ENCODE data around the gene PTH2.

- no peak for TF ChIP-seq CTCF (IDR thresholded peaks at IDR 0.05)
- TF ChIP-seq NR1H2 (CRISPR knock-in tag; IDR thresholded peaks at IDR 0.05): no peak
- no peak for TF ChIP-seq MAX (CRISPR knock-in tag; IDR thresholded peaks at IDR 0.05)
- TF ChIP-seq FOXK1 (CRISPR knock-in tag; IDR thresholded peaks at IDR 0.05): no peak
- TF ChIP-seq GABPB1 (CRISPR knock-in tag; IDR thresholded peaks at IDR 0.05): no peak
- TF ChIP-seq CREM (CRISPR knock-in tag; IDR thresholded peaks at IDR 0.05): no peak
- TF ChIP-seq HMGXB4 (CRISPR knock-in tag; IDR thresholded peaks at IDR 0.05): no peak
- no peak for TF ChIP-seq CDX4 (CRISPR knock-in tag; IDR thresholded peaks at IDR 0.05; ENCODE audit: borderline replicate concordance)
- no peak for TF ChIP-seq ZMAT4 (CRISPR knock-in tag; IDR thresholded peaks at IDR 0.05)
- TF ChIP-seq FOXP4 (CRISPR knock-in tag; IDR thresholded peaks at IDR 0.05): no peak
These were observed 14.0 kb upstream of the PTH2 start for GRCh38 chr19:49437231-49437630.
